Right cardiac atrium (tissue), 5 donors: Measurements from ENCODE around the gene NEUROD6. TPM values are rescaled to one million over a fixed set of nuclear protein-coding genes. Genes with fewer than 3 reads are reported as not detected.

Experiments
- ATAC-seq, 2 donors: fragments of 200-7000 bp; cut with Tn5 transposase; one replicate each; pipeline versions ENCODE4 v1.8.0 to v1.9.1; 2020; ENCODE audit warnings: moderate library complexity in 2 of 2, mild to moderate bottlenecking in 1 of 2
- DNase-seq, 3 donors: peaks; one replicate each; pipeline ENCODE4 v3.0.0-alpha.2; 2020
- H3K27ac ChIP-seq: one replicate; pipeline ENCODE4 v1.5.1; 2013; ENCODE audit warnings: mild to moderate bottlenecking, low read length, control low read depth, moderate library complexity
- H3K27me3 ChIP-seq: one replicate; pipeline ENCODE4 v1.6.1; 2013; ENCODE audit not compliant: control insufficient read depth, insufficient read depth
- H3K4me1 ChIP-seq: one replicate; pipeline ENCODE4 v1.6.1; 2013; ENCODE audit warnings: low read length; ENCODE audit not compliant: control insufficient read depth, insufficient read depth
- H3K4me3 ChIP-seq: one replicate; pipeline ENCODE4 v1.5.1; 2013; ENCODE audit warnings: low read length, control low read depth
- H3K9me3 ChIP-seq: one replicate; pipeline ENCODE4 v1.6.1; 2013; ENCODE audit warnings: low read length; ENCODE audit not compliant: control insufficient read depth
- WGBS: extraction: QIAGEN DNeasy Blood & Tissue Kit; methylation state at CpG from one replicate; pipeline ENCODE4 v1.1.7; 2013; 5-methylcytosine and 5-hydroxymethylcytosine counted together
- intact Hi-C, 4 donors: fragments of 100-400 bp; cut with DNase I; formaldehyde crosslinking; loops; one replicate each; pipeline versions ENCODE4 v1.11.0 to v1.14.0; 2022 to 2023
- polyA plus RNA-seq: library from polyadenylated mRNA; stranded (reverse); fragments of 200-250 nt; gene quantifications from one replicate; pipeline ENCODE4 v1.2.3, GENCODE V29; 2013
- total RNA-seq, 4 donors: library from RNA; stranded (reverse); fragmentation: NEBNext Ultra II Directional; extraction: Animal tissue kit (Norgen Biotek cat#: 25700); gene quantifications; one replicate each; pipeline ENCODE4 v1.2.1, GENCODE V29; 2021
- donor health status: healthy with polysubstance abuse.
- donor health status: DM: no; HTN: yes; CAD: no.
- donor health status: DM: no; HTN: no; CAD: no.
- donor health status: DM: no; HTN: yes; CAD: no; lungs with severe emphysema.
- donor health status: DM: yes; HTN: yes; CAD: no.

NEUROD6 gene
- total and polyA plus RNA-seq, 5 donors: not detected

DNA sequence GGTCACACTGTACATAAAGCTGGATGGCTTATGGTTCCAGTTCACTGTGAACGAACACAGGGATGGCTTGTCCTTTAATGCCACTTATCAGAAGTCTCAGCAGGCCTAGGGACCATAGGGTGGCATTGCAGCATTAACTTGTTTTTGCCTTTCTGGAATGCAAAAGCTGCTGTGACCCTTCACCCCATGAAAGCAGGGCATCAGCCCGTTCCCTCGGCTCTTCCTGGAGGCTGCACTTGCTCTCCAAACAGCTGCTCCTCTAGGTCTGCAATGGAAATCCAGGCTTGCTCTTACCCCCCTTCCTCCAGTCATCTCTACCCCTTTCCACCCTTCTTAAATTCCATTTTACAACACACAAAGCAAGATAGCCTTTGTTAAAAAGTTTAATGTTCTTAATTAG, 17.9 kb upstream of the NEUROD6 start:
- intact Hi-C loops: no loop called here
- no peak overlapping the region for H3K4me3 ChIP-seq
- no peak for ATAC-seq

DNA sequence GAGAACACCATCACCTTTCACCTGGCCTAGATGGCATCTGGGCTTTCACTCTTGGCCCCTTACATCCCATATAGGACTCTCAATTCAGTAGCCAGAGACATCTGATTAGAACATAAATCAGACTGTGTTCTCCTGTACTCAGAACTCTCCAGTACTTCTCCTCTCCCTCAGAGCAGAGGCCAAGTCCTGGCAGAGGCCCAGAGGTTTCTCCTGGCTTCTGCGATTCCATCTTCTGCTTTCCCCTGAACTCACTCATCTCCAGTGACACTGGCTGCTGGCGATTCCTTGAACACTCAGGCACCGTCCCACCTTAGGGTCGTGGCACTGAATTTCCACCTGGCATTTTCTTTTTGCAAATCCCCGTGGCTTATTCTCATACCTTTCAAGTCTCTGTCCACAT, 4.9 kb upstream of the NEUROD6 start:
- H3K4me3 ChIP-seq: no peak overlapping the region
- H3K27ac ChIP-seq: no peak overlapping the region
- no peaks in the 10 kb centered on the region for H3K9me3 ChIP-seq
- peaks cover 2% of the 10 kb centered on the region for H3K27me3 ChIP-seq
- no peak for ATAC-seq
- 69% methylated on average over 5 of the region's 5 CpGs for WGBS
- intact Hi-C loops: no loop called here
- no peaks in the 10 kb centered on the region for H3K4me1 ChIP-seq
- DNase-seq: no peak

More for the DNA sequence above, 17.9 kb upstream of the NEUROD6 start:
- no peak for DNase-seq
- Histone ChIP-seq H3K9me3 (no peaks in the 10 kb centered on the region), H3K27ac (no peak overlapping the region), H3K27me3 (no peaks in the 10 kb centered on the region), H3K4me1 (no peaks in the 10 kb centered on the region)
- WGBS: 51% methylated on average over 3 of the region's 3 CpGs

DNA sequence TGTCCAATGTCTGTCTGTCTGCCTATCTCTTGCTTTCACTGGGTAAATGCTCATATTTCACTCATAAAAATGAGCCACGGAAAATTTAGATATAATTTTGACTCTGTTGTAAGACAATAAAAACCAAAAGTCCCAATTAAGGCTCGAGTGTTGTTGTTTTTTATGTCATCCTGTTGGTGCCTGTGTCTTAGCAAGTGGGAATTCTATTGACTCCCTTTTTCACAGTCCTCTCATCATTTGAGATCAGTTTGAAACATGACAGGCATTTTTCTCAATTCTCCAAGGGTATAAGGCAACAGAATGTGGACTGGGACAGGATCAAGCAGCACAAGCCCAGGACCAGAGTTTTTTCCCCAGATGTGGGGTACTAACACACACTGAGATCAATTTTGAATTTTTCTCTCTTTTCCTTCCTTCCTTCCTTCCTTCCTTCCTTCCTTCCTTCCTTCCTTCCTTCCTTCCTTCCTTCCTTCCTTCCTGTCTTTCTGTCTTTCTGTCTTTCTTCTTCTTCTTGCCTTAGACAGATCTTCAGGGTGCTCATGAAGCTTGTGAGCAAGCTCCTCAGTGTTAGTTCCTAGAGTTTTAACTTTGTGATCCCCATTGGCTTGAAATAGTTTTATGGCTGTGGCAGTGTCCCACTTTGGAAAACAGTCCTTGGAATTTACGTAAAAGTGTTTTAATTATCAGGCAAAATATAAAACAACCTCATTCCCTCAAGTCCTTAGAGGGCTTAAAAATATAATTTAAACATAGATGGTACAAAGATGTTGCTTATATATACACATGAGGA, 3.2 kb upstream of the NEUROD6 start:
- Histone ChIP-seq H3K4me1 (no peaks in the 10 kb centered on the region), H3K4me3 (no peak overlapping the region), H3K27ac (no peak overlapping the region), H3K9me3 (no peaks in the 10 kb centered on the region), H3K27me3 (peaks cover 2% of the 10 kb centered on the region)
- 64% methylated on average over 3 of the region's 3 CpGs for WGBS
- no peak for ATAC-seq
- intact Hi-C loops: no loop called here
- no peak for DNase-seq

DNA sequence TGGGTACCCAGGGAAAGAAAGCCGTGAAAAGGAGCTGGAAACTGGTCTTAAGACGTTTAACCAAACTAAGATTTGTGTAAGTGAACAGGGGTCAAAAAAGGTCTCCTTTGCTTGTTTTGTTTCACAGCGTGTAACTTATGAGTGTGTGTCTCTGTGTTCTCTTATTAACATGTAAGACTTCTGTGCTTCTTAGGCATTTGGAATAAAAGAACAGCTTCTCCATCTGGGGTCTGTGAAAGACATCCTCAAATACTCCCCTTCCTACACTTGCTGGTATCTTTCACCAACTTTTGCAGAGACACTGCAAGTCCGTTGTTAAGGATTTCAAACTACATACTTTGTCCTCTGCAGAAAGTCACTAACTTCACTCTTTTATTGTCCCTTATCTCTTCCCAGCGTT, 615 bp upstream of the NEUROD6 start:
- Histone ChIP-seq H3K27me3 (peaks cover 2% of the 10 kb centered on the region), H3K4me3 (no peak overlapping the region), H3K27ac (no peak overlapping the region), H3K4me1 (no peaks in the 10 kb centered on the region), H3K9me3 (no peaks in the 10 kb centered on the region)
- ATAC-seq (no peak), DNase-seq (no peak)
- 37% methylated on average over 5 of the region's 5 CpGs for WGBS
- intact Hi-C loops: no loop called here

- Histone ChIP-seq H3K27me3 (peaks cover 2% of the 10 kb centered on the region), H3K9me3 (no peaks in the 10 kb centered on the region), H3K4me1 (no peaks in the 10 kb centered on the region), H3K4me3 (no peak overlapping the region), H3K27ac (no peak overlapping the region)
- no peak for DNase-seq
- 51% methylated on average over 5 of the region's 5 CpGs for WGBS
- intact Hi-C loops: no loop called here
- no peak for ATAC-seq
These were observed 475 bp downstream of the NEUROD6 start for GRCh38 chr7:31340051-31340450.

DNA sequence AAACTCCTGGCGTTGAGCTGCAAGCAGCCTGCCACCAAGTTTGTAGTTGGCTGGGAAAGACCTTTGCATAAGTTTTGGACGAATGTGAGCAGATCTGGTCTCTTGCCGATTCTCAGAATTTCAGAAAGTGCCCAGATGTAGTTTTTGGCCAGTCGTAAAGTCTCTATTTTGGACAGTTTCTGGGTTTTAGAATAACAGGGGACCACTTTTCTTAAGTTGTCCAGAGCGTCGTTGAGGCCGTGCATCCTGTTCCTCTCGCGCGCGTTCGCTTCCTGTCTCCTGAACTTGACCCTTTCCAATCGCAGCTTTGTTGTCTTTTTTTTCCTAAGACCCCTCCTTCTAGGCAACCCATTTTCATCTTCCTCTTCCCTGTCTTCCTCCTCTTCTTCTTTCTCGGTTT, 1.8 kb downstream of the NEUROD6 start:
- no peak for DNase-seq
- Histone ChIP-seq H3K9me3 (no peaks in the 10 kb centered on the region), H3K27me3 (peaks cover 2% of the 10 kb centered on the region), H3K4me3 (no peak overlapping the region), H3K4me1 (no peaks in the 10 kb centered on the region), H3K27ac (no peak overlapping the region)
- intact Hi-C loops: no loop called here
- no peak for ATAC-seq
- WGBS: 45% methylated on average over 14 of the region's 14 CpGs

DNA sequence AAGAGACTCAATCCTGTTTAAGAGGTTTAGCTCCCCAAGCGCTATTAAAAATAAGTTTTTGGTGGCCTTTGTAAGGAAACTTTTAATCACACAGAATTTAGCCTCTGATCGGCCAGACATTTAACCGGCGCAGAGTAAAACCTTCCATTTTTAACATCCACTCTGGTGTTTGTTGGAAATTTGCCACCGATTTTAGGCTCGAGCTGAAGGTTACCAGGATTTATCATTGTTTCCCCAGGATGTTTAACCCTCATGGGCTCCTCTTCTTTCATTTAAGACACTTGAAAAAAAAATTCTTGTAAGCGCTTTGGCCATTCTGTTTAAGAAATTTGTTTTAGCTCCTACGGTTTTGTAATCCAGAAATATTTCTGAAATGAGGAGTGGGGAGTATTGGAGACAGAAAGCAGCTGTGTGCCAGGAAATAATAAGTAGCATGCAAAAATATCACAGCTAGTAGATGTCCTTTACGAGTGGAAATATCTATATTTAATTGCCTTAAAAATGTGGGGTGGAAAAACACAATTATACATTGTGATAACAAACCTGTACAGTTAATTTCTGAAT, 3.4 kb downstream of the NEUROD6 start:
- no peak for ATAC-seq
- H3K4me3 ChIP-seq: no peak overlapping the region
- intact Hi-C loops: no loop called here

GRCh38 chr7:31336202-31337001, 4.1 kb downstream of the NEUROD6 start:
- no peak overlapping the region for H3K27ac ChIP-seq
- intact Hi-C loops: no loop called here
- DNase-seq: peak in 2 of 3 donors; percentile 15 to 40
- peak in 1 of 2 donors; percentile 26 for ATAC-seq
- WGBS: 7% methylated on average over 71 of the region's 71 CpGs
- no peaks in the 10 kb centered on the region for H3K4me1 ChIP-seq
- H3K4me3 ChIP-seq: no peak overlapping the region
- H3K9me3 ChIP-seq: no peaks in the 10 kb centered on the region
- H3K27me3 ChIP-seq: peaks cover 2% of the 10 kb centered on the region

More for the DNA sequence above, 3.4 kb downstream of the NEUROD6 start:
- H3K27me3 ChIP-seq: peaks cover 2% of the 10 kb centered on the region
- no peaks in the 10 kb centered on the region for H3K9me3 ChIP-seq
- H3K27ac ChIP-seq: no peak overlapping the region
- WGBS: 49% methylated on average over 9 of the region's 9 CpGs
- no peak for DNase-seq
- no peaks in the 10 kb centered on the region for H3K4me1 ChIP-seq

DNA sequence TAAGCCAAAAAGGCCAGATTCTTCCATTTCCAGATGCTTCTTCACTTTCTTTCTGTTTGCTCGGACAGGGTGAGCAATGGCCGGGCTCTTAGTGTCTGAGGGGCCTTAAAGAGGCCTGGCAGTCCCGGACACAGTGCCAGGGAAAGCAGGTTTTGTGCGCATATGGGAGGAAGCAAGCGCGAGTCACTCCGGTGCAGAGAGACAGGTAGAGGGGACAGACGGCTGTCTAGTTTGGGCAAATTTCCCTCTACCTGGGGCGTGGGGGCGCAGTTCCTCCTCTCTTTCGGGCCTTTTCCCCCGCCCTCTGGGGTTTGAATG, 4.7 kb downstream of the NEUROD6 start:
- DNase-seq (no peak), ATAC-seq (no peak)
- WGBS: 13% methylated on average over 12 of the region's 12 CpGs
- intact Hi-C loops: no loop called here
- Histone ChIP-seq H3K27ac (no peak overlapping the region), H3K9me3 (no peaks in the 10 kb centered on the region), H3K4me3 (no peak overlapping the region), H3K4me1 (no peaks in the 10 kb centered on the region), H3K27me3 (no peaks in the 10 kb centered on the region)

- DNase-seq (no peak), ATAC-seq (no peak)
- Histone ChIP-seq H3K4me3 (no peak overlapping the region), H3K9me3 (no peaks in the 10 kb centered on the region), H3K27me3 (no peaks in the 10 kb centered on the region), H3K4me1 (no peaks in the 10 kb centered on the region), H3K27ac (no peak overlapping the region)
- WGBS: 48% methylated on average over 16 of the region's 16 CpGs
- intact Hi-C loops: no loop called here
These were observed 5.2 kb downstream of the NEUROD6 start for GRCh38 chr7:31335161-31335856.

DNA sequence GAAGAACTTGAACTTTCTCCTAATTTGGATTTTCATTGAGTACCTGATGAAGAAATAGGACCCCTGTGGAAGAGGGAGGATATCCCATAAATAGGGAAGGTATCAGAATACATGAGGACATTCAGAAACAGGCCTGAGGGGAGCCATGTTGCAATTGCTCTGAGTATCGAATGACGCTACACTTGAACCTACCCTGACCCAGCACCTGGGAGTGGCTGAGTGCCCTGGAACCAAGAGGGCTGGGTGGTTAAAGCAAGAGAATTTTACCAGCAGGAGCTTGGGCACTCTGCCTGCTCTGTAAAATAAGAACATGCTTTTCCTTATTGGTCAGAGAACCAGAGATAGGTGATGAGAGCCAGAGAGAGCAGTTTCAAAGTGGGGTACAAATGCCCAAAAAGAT, 7.2 kb downstream of the NEUROD6 start:
- no peak overlapping the region for H3K4me3 ChIP-seq
- H3K27ac ChIP-seq: no peak overlapping the region
- ATAC-seq (no peak), DNase-seq (no peak)
- intact Hi-C loops: no loop called here
- no peaks in the 10 kb centered on the region for H3K9me3 ChIP-seq
- 86% methylated on average over 2 of the region's 2 CpGs for WGBS
- H3K4me1 ChIP-seq: no peaks in the 10 kb centered on the region
- H3K27me3 ChIP-seq: no peaks in the 10 kb centered on the region
